Liver (tissue), 3 donors: Measurements from ENCODE around the gene MYO15A.

Experiments used
- RAD21 ChIP-seq, 2 donors: IDR thresholded peaks; 2 replicates each; pipeline ENCODE4 v1.6.1; 2016; ENCODE audit warnings: antibody characterized with exemption in 2 of 2, mild to moderate bottlenecking in 2 of 2
- TAF1 ChIP-seq: conservative IDR thresholded peaks from 2 replicates; pipeline ENCODE4 v1.6.1; 2016; ENCODE audit warnings: antibody characterized with exemption, mild to moderate bottlenecking
- YY1 ChIP-seq: IDR thresholded peaks from 2 replicates; pipeline ENCODE4 v1.6.1; 2016; ENCODE audit warnings: antibody characterized with exemption, mild to moderate bottlenecking
- TF ChIP-seq, protein P1 (sequence below): fragments of 150-350 bp; IDR thresholded peaks from 2 replicates; pipeline ENCODE4 v1.5.1; 2017; ENCODE audit warnings: improper control_type of control experiment, low read depth, low read length; ENCODE audit not compliant: missing input control
- TF ChIP-seq, protein P2 (sequence below): IDR thresholded peaks from 2 replicates; pipeline ENCODE4 v1.6.1; 2016; ENCODE audit warnings: antibody characterized with exemption
- donor health status: healthy.
- donor health status: healthy.

DNA sequence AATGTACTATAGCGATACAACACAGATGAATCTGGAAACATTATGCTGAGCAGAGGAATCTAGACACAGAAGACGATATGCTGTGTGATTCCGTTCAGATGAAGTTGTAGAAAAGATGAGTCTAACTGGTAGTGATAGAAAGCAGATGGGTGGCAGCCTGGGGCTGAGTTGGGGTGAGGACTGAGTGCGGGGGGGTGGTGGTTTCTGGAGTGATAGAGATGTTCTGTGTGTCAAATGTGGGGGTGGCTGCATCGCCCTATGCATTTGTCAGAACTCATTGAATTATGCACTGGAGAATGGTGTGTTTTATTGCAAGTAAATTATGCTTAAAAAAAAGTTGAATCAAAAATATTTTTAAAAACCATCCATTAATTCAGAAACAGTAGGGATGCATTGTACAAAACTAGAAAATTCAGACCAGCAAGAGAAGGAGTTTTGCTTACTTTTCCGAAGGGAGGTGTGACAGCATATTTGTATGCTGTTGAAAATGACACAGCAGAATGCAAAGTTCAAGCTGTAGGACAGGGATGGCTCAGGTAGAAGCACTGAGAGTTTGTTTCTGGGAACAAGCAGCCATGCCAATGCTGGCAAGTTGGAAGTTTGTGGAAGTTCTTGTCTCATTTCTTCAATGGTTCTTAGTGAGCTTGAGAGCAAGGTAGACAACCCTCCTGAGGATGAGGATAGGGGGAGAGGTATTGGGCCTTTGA is 33.8 kb upstream of the MYO15A start:
- TF ChIP-seq, protein P1, sequence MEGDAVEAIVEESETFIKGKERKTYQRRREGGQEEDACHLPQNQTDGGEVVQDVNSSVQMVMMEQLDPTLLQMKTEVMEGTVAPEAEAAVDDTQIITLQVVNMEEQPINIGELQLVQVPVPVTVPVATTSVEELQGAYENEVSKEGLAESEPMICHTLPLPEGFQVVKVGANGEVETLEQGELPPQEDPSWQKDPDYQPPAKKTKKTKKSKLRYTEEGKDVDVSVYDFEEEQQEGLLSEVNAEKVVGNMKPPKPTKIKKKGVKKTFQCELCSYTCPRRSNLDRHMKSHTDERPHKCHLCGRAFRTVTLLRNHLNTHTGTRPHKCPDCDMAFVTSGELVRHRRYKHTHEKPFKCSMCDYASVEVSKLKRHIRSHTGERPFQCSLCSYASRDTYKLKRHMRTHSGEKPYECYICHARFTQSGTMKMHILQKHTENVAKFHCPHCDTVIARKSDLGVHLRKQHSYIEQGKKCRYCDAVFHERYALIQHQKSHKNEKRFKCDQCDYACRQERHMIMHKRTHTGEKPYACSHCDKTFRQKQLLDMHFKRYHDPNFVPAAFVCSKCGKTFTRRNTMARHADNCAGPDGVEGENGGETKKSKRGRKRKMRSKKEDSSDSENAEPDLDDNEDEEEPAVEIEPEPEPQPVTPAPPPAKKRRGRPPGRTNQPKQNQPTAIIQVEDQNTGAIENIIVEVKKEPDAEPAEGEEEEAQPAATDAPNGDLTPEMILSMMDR: no peak
- TF ChIP-seq RAD21 (IDR thresholded peaks at IDR 0.05) (no peak), YY1 (no peak), TAF1 (no peak)
- TF ChIP-seq, protein P2, sequence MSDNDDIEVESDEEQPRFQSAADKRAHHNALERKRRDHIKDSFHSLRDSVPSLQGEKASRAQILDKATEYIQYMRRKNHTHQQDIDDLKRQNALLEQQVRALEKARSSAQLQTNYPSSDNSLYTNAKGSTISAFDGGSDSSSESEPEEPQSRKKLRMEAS: no peak
